T-cell (primary cell): Measurements from ENCODE around the gene SLC28A1. TPM values are rescaled to one million over a fixed set of nuclear protein-coding genes. Genes with fewer than 3 reads are reported as not detected.

Experiments
- ATAC-seq, 4 experiments: fragments of 200-7000 bp in 3 of 4; fragments of 150-1000 bp in 1 of 4; cut with Tn5 transposase; replicated peaks in 1 of 4; 1 replicate in 3 of 4; 2 replicates in 1 of 4; pipeline ENCODE4 v1.10.0; 2021; ENCODE audit warnings: moderate library complexity in 3 of 4, mild to moderate bottlenecking in 2 of 4, moderate number of reproducible peaks in 1 of 4
- CTCF ChIA-PET, 2 donors: fragments of 300-600 bp; sonication (Branson Sonifier 250); formaldehyde crosslinking; loops; one replicate each; lab custom pipeline; 2022; ENCODE audit warnings: antibody characterized with exemption in 2 of 2; lab: Charles Lee
- POLR2A ChIA-PET, 2 donors: fragments of 300-600 bp; sonication (Branson Sonifier 250); formaldehyde crosslinking; loops; one replicate each; lab custom pipeline; 2022; ENCODE audit warnings: antibody characterized with exemption in 2 of 2; lab: Charles Lee
- DNase-seq, 35 experiments: peaks; one replicate each; pipeline versions ENCODE4 v3.0.0 to v3.0.0-alpha.2; 2013 to 2023
- H3K27ac ChIP-seq: one replicate; pipeline ENCODE4 v1.5.1; 2013; ENCODE audit warnings: low read length
- H3K27me3 ChIP-seq, 2 experiments: replicated peaks in 1 of 2; 1 replicate in 1 of 2; 2 replicates in 1 of 2; pipeline versions ENCODE4 v1.6.1 to v1.7.0; 2013; ENCODE audit warnings: low read length in 1 of 2, mixed read lengths in 1 of 2; ENCODE audit not compliant: control insufficient read depth in 2 of 2, insufficient read depth in 2 of 2; ENCODE audit errors: extremely low read depth in 1 of 2
- H3K36me3 ChIP-seq, 2 donors: 1 replicate in 1 of 2; 2 replicates in 1 of 2; pipeline versions ENCODE4 v1.6.1 to v1.7.0; 2013; ENCODE audit warnings: low read length in 1 of 2; ENCODE audit not compliant: control insufficient read depth in 2 of 2, insufficient read depth in 1 of 2; ENCODE audit errors: extremely low read depth in 1 of 2
- H3K4me1 ChIP-seq, 2 experiments: 1 replicate in 1 of 2; 2 replicates in 1 of 2; pipeline versions ENCODE4 v1.6.1 to v1.7.0; 2013; ENCODE audit warnings: low read length in 2 of 2, mixed read lengths in 1 of 2; ENCODE audit not compliant: insufficient read depth in 2 of 2, control insufficient read depth in 1 of 2; ENCODE audit errors: extremely low read depth in 1 of 2
- H3K4me3 ChIP-seq, 2 donors: 1 replicate in 1 of 2; 2 replicates in 1 of 2; pipeline versions ENCODE4 v1.5.1 to v1.7.0; 2013; ENCODE audit warnings: mild to moderate bottlenecking in 2 of 2, low read length in 1 of 2, moderate library complexity in 1 of 2; ENCODE audit not compliant: control insufficient read depth in 1 of 2; ENCODE audit errors: extremely low read depth in 1 of 2
- H3K9me3 ChIP-seq: 2 replicates; pipeline ENCODE4 v1.7.0; 2013
- H3K27ac Mint-ChIP-seq, 2 donors: one replicate each; pipeline ENCODE4 v1.8.0; 2020 to 2021; ENCODE audit warnings: mild to moderate bottlenecking in 2 of 2, mixed read lengths in 2 of 2
- H3K27me3 Mint-ChIP-seq, 2 donors: one replicate each; pipeline ENCODE4 v1.8.0; 2021 to 2022; ENCODE audit warnings: mixed read lengths in 2 of 2
- H3K36me3 Mint-ChIP-seq: one replicate; pipeline ENCODE4 v1.8.0; 2021; ENCODE audit warnings: mixed read lengths
- H3K4me1 Mint-ChIP-seq, 3 donors: one replicate each; pipeline ENCODE4 v1.8.0; 2020 to 2022; ENCODE audit warnings: mixed read lengths in 3 of 3, mild to moderate bottlenecking in 1 of 3
- H3K4me3 Mint-ChIP-seq, 3 donors: one replicate each; pipeline ENCODE4 v1.8.0; 2020 to 2022; ENCODE audit warnings: mild to moderate bottlenecking in 3 of 3, mixed read lengths in 3 of 3, moderate library complexity in 3 of 3
- H3K9me3 Mint-ChIP-seq, 3 donors: one replicate each; pipeline ENCODE4 v1.8.0; 2020 to 2022; ENCODE audit warnings: mixed read lengths in 3 of 3
- WGBS: methylation state at CpG from one replicate; pipeline ENCODE4 v1.1.5; 2013; ENCODE audit warnings: missing lambda C conversion rate; ENCODE audit not compliant: insufficient coverage; 5-methylcytosine and 5-hydroxymethylcytosine counted together
- total RNA-seq, 35 experiments: library from RNA in 6 of 35; stranded (reverse) in 6 of 35; fragments of 120-200 nt in 1 of 35; gene quantifications; one replicate each; pipeline versions ENCODE4 v1.2.1 to v1.2.4 and lab custom pipeline; 2013 to 2026

SLC28A1 gene
- total RNA-seq, 5 donors from 2014 or later (not counting 1 experiment from before 2014, with no cell fraction given) = not detected

DNA sequence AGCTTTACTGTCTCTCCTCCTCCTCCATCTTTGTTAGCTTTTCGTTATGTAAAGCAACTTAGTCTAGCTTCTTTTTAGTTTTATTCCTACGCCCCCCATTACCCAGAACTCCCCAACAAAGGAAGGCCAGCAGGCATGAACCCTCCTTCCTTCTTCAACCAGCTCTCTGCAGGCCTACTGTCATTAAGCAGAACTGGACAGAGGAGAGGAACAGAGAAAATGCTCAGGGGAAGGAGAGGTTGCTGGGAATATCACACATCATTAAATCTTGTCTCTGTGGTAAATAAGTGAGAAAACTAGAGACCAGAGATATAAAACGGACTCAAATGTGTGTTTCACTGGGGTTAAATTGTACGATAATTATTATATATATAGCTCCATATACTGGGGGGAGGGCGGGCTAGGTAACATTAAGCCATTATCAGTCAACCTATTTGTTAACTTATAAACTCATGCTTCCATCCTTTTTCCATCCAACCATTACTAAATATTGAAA, 19.3 kb upstream of the SLC28A1 start:
- no CpG with 5 or more reads among the region's 5 CpGs for WGBS
- POLR2A ChIA-PET = interaction anchor here in 1 of 2 donors (0.7 kb wide), 1 partner anchor 151 kb away, joined by 6 read pairs; no protein-coding TSS in a partner anchor
- no peaks in the 10 kb centered on the region for H3K4me1 ChIP-seq

DNA sequence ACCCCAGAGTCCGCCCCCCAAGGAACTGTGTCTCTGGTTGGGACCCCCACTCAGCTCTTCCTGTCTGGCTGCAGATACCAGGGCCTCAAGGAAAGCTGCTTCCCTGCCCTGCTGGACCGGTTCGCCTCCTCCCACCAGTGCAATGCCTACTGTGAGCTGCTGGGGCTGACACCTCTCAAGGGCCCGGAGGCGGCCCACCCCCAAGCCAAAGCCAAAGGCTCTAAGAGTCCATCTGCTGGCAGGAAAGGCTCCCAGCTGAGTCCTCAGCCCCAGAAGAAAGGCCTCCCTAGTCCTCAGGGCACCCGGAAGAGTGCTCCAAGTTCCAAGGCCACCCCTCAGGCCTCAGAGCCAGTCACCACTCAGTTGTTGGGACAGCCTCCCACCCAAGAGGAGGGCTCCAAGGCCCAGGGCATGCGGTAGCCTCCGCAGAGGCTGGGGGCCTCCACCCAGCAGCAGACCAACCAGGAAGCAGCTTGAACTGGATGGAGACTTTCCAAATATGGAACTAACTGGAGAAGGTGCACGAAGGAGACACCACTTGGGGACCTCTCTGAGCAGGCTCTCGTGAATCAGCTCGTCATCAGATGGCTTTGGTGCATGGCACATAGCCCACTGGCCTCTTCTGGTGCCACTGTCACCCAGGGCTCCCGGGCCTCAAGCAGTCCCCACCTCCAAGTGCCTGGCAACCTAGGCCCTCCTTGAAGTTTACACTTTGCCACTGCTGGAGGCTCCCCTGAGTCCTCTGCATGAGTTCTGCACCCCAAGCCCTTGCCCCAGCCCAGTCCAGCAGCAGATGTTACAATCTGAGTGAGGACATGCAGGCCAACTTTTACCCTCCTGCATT, 16.2 kb upstream of the SLC28A1 start:
- ChIA-PET POLR2A (no interaction called here), CTCF (interaction anchor here in 1 of 2 donors (0.5 kb wide), 1 partner anchor 219 kb away, joined by 4 read pairs; no protein-coding TSS in a partner anchor)
- 74% methylated on average over 12 of the region's 12 CpGs for WGBS
- Mint-ChIP-seq H3K4me1 (no peaks in the 10 kb centered on the region), H3K4me3 (no peak overlapping the region), H3K36me3 (no peaks in the 10 kb centered on the region), H3K27ac (no peak overlapping the region), H3K27me3 (no peaks in the 10 kb centered on the region), H3K9me3 (no peaks in the 10 kb centered on the region)
- H3K4me3 ChIP-seq = no peak overlapping the region
- no peaks in the 10 kb centered on the region for H3K36me3 ChIP-seq
- ATAC-seq (no peak), DNase-seq (no peak)
- H3K4me1 ChIP-seq = no peaks in the 10 kb centered on the region
- H3K27me3 ChIP-seq = peaks cover 0 to 3% of the 10 kb centered on the region in 2 experiments
- H3K9me3 ChIP-seq = no peaks in the 10 kb centered on the region
- no peak overlapping the region for H3K27ac ChIP-seq

More for the DNA sequence above, 19.3 kb upstream of the SLC28A1 start:
- H3K27me3 Mint-ChIP-seq = no peaks in the 10 kb centered on the region
- Histone ChIP-seq H3K4me3 (no peak overlapping the region), H3K27me3 (peaks cover 0 to 3% of the 10 kb centered on the region in 2 experiments), H3K36me3 (no peaks in the 10 kb centered on the region), H3K27ac (no peak overlapping the region), H3K9me3 (no peaks in the 10 kb centered on the region)
- H3K4me3 Mint-ChIP-seq = no peak overlapping the region
- ATAC-seq (no peak), DNase-seq (no peak)
- no peak overlapping the region for H3K27ac Mint-ChIP-seq
- no peaks in the 10 kb centered on the region for H3K9me3 Mint-ChIP-seq
- H3K36me3 Mint-ChIP-seq = no peaks in the 10 kb centered on the region
- CTCF ChIA-PET = no interaction called here
- no peaks in the 10 kb centered on the region for H3K4me1 Mint-ChIP-seq

DNA sequence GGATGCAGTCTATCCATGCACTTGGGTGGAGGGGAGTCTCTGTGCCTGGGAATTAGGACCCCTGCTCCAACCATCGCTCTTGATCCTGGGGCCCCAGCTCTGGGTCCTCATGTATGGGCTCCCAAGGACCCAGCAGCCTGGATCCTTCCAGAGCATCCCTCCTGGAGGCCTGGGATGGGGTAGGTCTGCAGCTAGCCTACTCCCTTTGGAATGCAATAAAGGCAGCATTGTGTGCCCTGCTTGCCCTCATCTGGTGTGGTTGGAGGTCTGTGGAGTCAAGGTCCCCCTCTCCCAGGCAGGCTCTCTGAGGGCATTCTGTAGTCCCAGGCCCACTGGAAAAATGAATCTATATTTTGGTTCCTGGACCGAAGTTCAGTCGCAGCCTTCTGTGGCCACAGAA, 15.0 kb upstream of the SLC28A1 start:
- Histone ChIP-seq H3K4me1 (no peaks in the 10 kb centered on the region), H3K36me3 (no peaks in the 10 kb centered on the region), H3K9me3 (no peaks in the 10 kb centered on the region), H3K27ac (no peak overlapping the region), H3K4me3 (no peak overlapping the region), H3K27me3 (peaks cover 0 to 3% of the 10 kb centered on the region in 2 experiments)
- Mint-ChIP-seq H3K4me3 (no peak overlapping the region), H3K36me3 (no peaks in the 10 kb centered on the region), H3K27ac (no peak overlapping the region), H3K4me1 (no peaks in the 10 kb centered on the region), H3K9me3 (no peaks in the 10 kb centered on the region), H3K27me3 (no peaks in the 10 kb centered on the region)
- no peak for DNase-seq
- POLR2A ChIA-PET = no interaction called here
- CTCF ChIA-PET = no interaction called here
- 86% methylated on average over 3 of the region's 3 CpGs for WGBS
- no peak for ATAC-seq

DNA sequence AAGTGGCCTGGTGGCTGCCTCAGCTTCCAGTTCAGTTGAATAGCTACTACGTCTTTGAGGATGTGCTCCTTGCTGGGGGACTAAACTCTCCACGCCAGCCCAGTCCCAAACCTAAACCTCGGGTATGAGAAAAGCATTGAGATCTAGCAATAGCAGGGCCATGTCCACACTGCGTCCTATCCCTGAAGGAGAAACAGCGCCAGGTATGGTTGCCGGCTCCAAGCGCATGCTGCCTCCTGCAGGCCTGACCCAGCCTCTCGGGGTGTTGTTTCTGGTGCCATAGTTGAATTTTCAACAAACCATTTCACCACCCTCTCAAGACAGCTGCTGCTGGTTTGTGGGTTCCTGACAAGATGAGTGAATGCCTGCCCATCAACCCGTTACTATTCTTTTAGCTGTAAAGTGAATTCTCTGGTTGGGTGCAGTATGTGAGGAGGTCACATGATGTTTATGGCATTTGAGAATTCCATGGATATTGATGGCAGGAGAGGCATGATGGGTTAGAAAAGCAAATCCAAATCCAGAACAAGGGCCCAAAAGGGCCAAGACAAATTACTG, 13.0 kb upstream of the SLC28A1 start:
- no peak overlapping the region for H3K4me3 ChIP-seq
- no peak overlapping the region for H3K27ac ChIP-seq
- H3K36me3 ChIP-seq = no peaks in the 10 kb centered on the region
- no peaks in the 10 kb centered on the region for H3K9me3 ChIP-seq
- Mint-ChIP-seq H3K4me1 (no peaks in the 10 kb centered on the region), H3K27me3 (no peaks in the 10 kb centered on the region), H3K4me3 (no peak overlapping the region), H3K27ac (no peak overlapping the region), H3K9me3 (no peaks in the 10 kb centered on the region), H3K36me3 (no peaks in the 10 kb centered on the region)
- DNase-seq = peak in 1 of 35 experiments; percentile 4
- ChIA-PET POLR2A (no interaction called here), CTCF (interaction anchor here in 1 of 2 donors (0.7 kb wide), 1 partner anchor 296 kb away, joined by 3 read pairs; no protein-coding TSS in a partner anchor)
- WGBS = 87% methylated on average over 5 of the region's 9 CpGs
- peaks cover 0 to 3% of the 10 kb centered on the region in 2 experiments for H3K27me3 ChIP-seq
- no peak for ATAC-seq
- no peaks in the 10 kb centered on the region for H3K4me1 ChIP-seq

DNA sequence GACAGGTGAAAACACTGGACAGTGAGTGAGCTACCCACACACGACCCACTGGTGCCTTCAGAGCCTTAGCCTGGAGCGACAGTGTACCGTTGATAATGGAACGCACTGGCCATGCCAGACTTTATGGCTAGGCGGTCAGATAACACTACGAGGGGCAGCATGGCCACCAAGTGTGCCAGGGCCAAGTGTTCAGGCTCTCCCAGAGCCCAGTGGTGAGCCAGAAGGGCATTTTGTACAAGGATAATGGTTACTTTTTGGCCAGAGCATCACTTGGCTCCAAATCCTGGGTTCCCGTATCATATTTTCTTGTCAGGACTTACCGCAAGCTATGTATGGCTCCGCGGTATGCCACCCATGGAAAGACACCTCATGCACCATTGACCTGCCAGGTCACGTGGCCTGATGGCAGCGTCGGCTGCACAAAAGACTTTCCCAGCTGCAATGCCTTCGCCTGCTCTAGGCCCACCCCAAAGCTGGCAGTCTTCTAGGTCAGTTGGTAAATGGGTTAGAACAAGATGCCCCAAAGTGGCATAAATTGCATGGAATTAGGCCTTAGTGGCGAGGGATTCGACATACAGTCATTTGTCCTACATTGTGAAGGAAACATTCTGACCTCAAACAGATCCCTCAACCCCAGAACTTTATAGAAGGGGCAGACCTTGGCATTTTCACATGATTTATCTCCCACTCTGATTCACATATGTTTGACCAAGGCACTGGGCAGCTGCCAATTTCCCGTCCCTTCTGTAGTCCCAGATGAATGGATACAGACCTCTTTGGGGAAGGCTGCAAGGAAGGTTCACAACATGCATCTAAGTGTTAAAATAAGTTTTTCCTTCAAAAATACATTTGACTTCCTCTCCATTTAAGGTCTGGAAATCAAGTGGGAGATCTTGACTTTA, 12.2 kb upstream of the SLC28A1 start:
- DNase-seq (no peak), ATAC-seq (no peak)
- no peaks in the 10 kb centered on the region for H3K9me3 Mint-ChIP-seq
- CTCF ChIA-PET = interaction anchor here in 1 of 2 donors (0.6 kb wide), 1 partner anchor 264 kb away, joined by 6 read pairs; no protein-coding TSS in a partner anchor
- WGBS = 84% methylated on average over 15 of the region's 17 CpGs
- Histone ChIP-seq H3K4me3 (no peak overlapping the region), H3K36me3 (no peaks in the 10 kb centered on the region), H3K27ac (no peak overlapping the region), H3K9me3 (no peaks in the 10 kb centered on the region), H3K27me3 (peaks cover 0 to 3% of the 10 kb centered on the region in 2 experiments), H3K4me1 (no peaks in the 10 kb centered on the region)
- POLR2A ChIA-PET = no interaction called here
- no peaks in the 10 kb centered on the region for H3K36me3 Mint-ChIP-seq
- no peaks in the 10 kb centered on the region for H3K27me3 Mint-ChIP-seq
- no peak overlapping the region for H3K4me3 Mint-ChIP-seq
- no peak overlapping the region for H3K27ac Mint-ChIP-seq
- no peaks in the 10 kb centered on the region for H3K4me1 Mint-ChIP-seq

DNA sequence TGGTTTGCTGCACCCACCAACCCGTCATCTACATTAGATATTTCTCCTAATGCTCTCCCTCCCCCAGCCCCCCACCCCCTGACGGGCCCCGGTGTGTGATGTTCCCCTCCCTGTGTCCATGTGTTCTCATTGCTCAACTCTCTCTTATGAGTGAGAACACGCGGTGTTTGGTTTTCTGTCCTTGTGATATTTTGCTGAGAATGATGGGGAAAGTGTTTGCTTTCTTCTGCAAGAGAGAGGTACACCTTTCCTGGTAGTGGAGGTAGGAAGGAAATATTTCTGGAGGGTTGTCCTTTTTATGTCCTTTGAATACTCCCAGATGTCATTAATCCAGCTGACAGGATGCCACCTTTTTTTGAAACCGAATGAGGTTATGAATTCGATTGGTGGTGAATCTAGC, 10.5 kb upstream of the SLC28A1 start:
- Histone ChIP-seq H3K27me3 (peaks cover 0 to 5% of the 10 kb centered on the region in 2 experiments), H3K36me3 (no peaks in the 10 kb centered on the region), H3K4me3 (no peak overlapping the region), H3K9me3 (no peaks in the 10 kb centered on the region), H3K4me1 (no peaks in the 10 kb centered on the region), H3K27ac (no peak overlapping the region)
- POLR2A ChIA-PET = no interaction called here
- DNase-seq = no peak
- H3K4me3 Mint-ChIP-seq = no peak overlapping the region
- no peak overlapping the region for H3K27ac Mint-ChIP-seq
- no peaks in the 10 kb centered on the region for H3K9me3 Mint-ChIP-seq
- no peak for ATAC-seq
- no peaks in the 10 kb centered on the region for H3K4me1 Mint-ChIP-seq
- CTCF ChIA-PET = no interaction called here
- H3K36me3 Mint-ChIP-seq = no peaks in the 10 kb centered on the region
- H3K27me3 Mint-ChIP-seq = no peaks in the 10 kb centered on the region
- WGBS = no CpG with 5 or more reads among the region's 7 CpGs
